Measurements from ENCODE around the gene COL5A2.

GRCh38 chr2:189012351-189012750, 167.2 kb downstream of the COL5A2 start:
- TF ChIP-seq CTCF (IDR thresholded peaks at IDR 0.05) (no peak), POLR2AphosphoS5 (IDR thresholded peaks at IDR 0.05) (no peak)

All from stomach (tissue), 4 donors.